H9 (cell line): ENCODE data around the gene SHOC1. TPM values are rescaled to one million over a fixed set of nuclear protein-coding genes. Genes with fewer than 3 reads are reported as not detected.

Source experiments
- DNase-seq: peaks from one replicate; pipeline ENCODE4 v3.0.0-alpha.2; 2017
- H2AFZ ChIP-seq: one replicate; pipeline ENCODE4 v1.6.1; 2013; ENCODE audit warnings: mild to moderate bottlenecking, low read length, control low read depth, moderate library complexity
- H2AK5ac ChIP-seq: 2 replicates; pipeline ENCODE4 v1.6.1; 2013; ENCODE audit warnings: low read length, control low read depth, mixed read lengths; ENCODE audit not compliant: insufficient read length
- H2BK120ac ChIP-seq: one replicate; pipeline ENCODE4 v1.6.1; 2013; ENCODE audit warnings: low read depth, mild to moderate bottlenecking, low read length, control low read depth, inconsistent platforms; ENCODE audit not compliant: poor library complexity, severe bottlenecking
- H2BK12ac ChIP-seq: 2 replicates; pipeline ENCODE4 v1.6.1; 2013; ENCODE audit warnings: low read length, control low read depth, mixed read lengths, low read depth; ENCODE audit not compliant: insufficient read length
- H2BK15ac ChIP-seq: 2 replicates; pipeline ENCODE4 v1.6.1; 2013; ENCODE audit warnings: low read depth, low read length, control low read depth
- H2BK20ac ChIP-seq: one replicate; pipeline ENCODE4 v1.6.1; 2013; ENCODE audit warnings: low read depth, mild to moderate bottlenecking, low read length, control low read depth, inconsistent platforms; ENCODE audit not compliant: poor library complexity, severe bottlenecking
- H2BK5ac ChIP-seq: 2 replicates; pipeline ENCODE4 v1.6.1; 2013; ENCODE audit warnings: low read length, control low read depth, mixed read lengths; ENCODE audit not compliant: insufficient read length
- H3K14ac ChIP-seq: 2 replicates; pipeline ENCODE4 v1.6.1; 2013; ENCODE audit warnings: low read length, control low read depth; ENCODE audit not compliant: insufficient read depth
- H3K18ac ChIP-seq: 2 replicates; pipeline ENCODE4 v1.6.1; 2013; ENCODE audit warnings: low read depth, mild to moderate bottlenecking, mixed read lengths, low read length, control low read depth; ENCODE audit not compliant: insufficient read length
- H3K23ac ChIP-seq: 2 replicates; pipeline ENCODE4 v1.6.1; 2013; ENCODE audit warnings: low read length, control low read depth, mixed read lengths, low read depth; ENCODE audit not compliant: insufficient read length
- H3K23me2 ChIP-seq: 2 replicates; pipeline ENCODE4 v1.6.1; 2013; ENCODE audit warnings: low read depth, mild to moderate bottlenecking, mixed read lengths, low read length, control low read depth; ENCODE audit not compliant: insufficient read length, poor library complexity, severe bottlenecking
- H3K27ac ChIP-seq: 2 replicates; pipeline ENCODE4 v1.5.1; 2013; ENCODE audit warnings: low read length, control low read depth, mixed read lengths, low read depth; ENCODE audit not compliant: insufficient read length
- H3K27me3 ChIP-seq: 2 replicates; pipeline ENCODE4 v1.6.1; 2013; ENCODE audit warnings: low read length, control low read depth, inconsistent platforms; ENCODE audit not compliant: insufficient read depth
- H3K4ac ChIP-seq: 2 replicates; pipeline ENCODE4 v1.6.1; 2013; ENCODE audit warnings: low read depth, mild to moderate bottlenecking, control low read depth, inconsistent platforms, low read length, moderate library complexity
- H3K4me1 ChIP-seq: 2 replicates; pipeline ENCODE4 v1.6.1; 2013; ENCODE audit warnings: low read length, control low read depth, inconsistent platforms; ENCODE audit not compliant: insufficient read depth
- H3K4me2 ChIP-seq: 2 replicates; pipeline ENCODE4 v1.6.1; 2013; ENCODE audit warnings: low read length, control low read depth, mixed read lengths; ENCODE audit not compliant: insufficient read length, insufficient read depth
- H3K56ac ChIP-seq: 2 replicates; pipeline ENCODE4 v1.6.1; 2013; ENCODE audit warnings: low read depth, mild to moderate bottlenecking, mixed read lengths, low read length, control low read depth; ENCODE audit not compliant: insufficient read length
- H3K79me1 ChIP-seq: 2 replicates; pipeline ENCODE4 v1.6.1; 2013; ENCODE audit warnings: low read depth, mild to moderate bottlenecking, moderate library complexity, low read length, control low read depth, inconsistent platforms; ENCODE audit not compliant: insufficient read depth, poor library complexity, severe bottlenecking
- H3K79me2 ChIP-seq: 2 replicates; pipeline ENCODE4 v1.6.1; 2013; ENCODE audit warnings: low read length, control low read depth, inconsistent platforms; ENCODE audit not compliant: insufficient read depth
- H3K9ac ChIP-seq: 2 replicates; pipeline ENCODE4 v1.6.1; 2013; ENCODE audit warnings: low read length, control low read depth, mixed read lengths; ENCODE audit not compliant: insufficient read length; ENCODE audit errors: extremely low read depth
- H3K9me3 ChIP-seq: one replicate; pipeline ENCODE4 v1.6.1; 2013; ENCODE audit warnings: low read depth, low read length, inconsistent platforms; ENCODE audit not compliant: control insufficient read depth
- H3T11ph ChIP-seq: one replicate; pipeline ENCODE4 v1.6.1; 2013; ENCODE audit warnings: mild to moderate bottlenecking, low read length, control low read depth, inconsistent platforms
- H4K20me1 ChIP-seq: one replicate; pipeline ENCODE4 v1.6.1; 2013; ENCODE audit not compliant: control insufficient read depth, insufficient read length, insufficient read depth
- H4K5ac ChIP-seq: 2 replicates; pipeline ENCODE4 v1.6.1; 2013; ENCODE audit warnings: low read depth, mild to moderate bottlenecking, mixed read lengths, low read length, control low read depth; ENCODE audit not compliant: insufficient read length
- H4K8ac ChIP-seq: replicated peaks from 2 replicates; pipeline ENCODE4 v1.6.1; 2013; ENCODE audit warnings: low read length, control low read depth, mixed read lengths, low read depth; ENCODE audit not compliant: insufficient read length
- H4K91ac ChIP-seq: 2 replicates; pipeline ENCODE4 v1.6.1; 2013; ENCODE audit warnings: low read depth, mild to moderate bottlenecking, moderate library complexity, mixed read lengths, low read length, control low read depth; ENCODE audit not compliant: insufficient read length
- H3K27ac Mint-ChIP-seq, 3 experiments: 2 replicates in 2 of 3; 3 replicates in 1 of 3; pipeline ENCODE4 v1.8.0; 2020 to 2021; ENCODE audit warnings: mixed read lengths in 3 of 3, mild to moderate bottlenecking in 1 of 3, moderate library complexity in 1 of 3
- H3K27me3 Mint-ChIP-seq: 2 replicates; pipeline ENCODE4 v1.8.0; 2021; ENCODE audit warnings: low read depth, mild to moderate bottlenecking, moderate library complexity, mixed read lengths
- H3K36me3 Mint-ChIP-seq, 3 experiments: 2 replicates in 2 of 3; 3 replicates in 1 of 3; pipeline ENCODE4 v1.8.0; 2020 to 2021; ENCODE audit warnings: low read depth in 3 of 3, mixed read lengths in 3 of 3; ENCODE audit not compliant: insufficient read depth in 1 of 3
- H3K4me1 Mint-ChIP-seq, 2 experiments: 2 replicates each; pipeline ENCODE4 v1.8.0; 2020; ENCODE audit warnings: mixed read lengths in 2 of 2
- H3K4me3 Mint-ChIP-seq, 2 experiments: 2 replicates in 1 of 2; 3 replicates in 1 of 2; pipeline ENCODE4 v1.8.0; 2020 to 2021; ENCODE audit warnings: mild to moderate bottlenecking in 2 of 2, mixed read lengths in 2 of 2, moderate library complexity in 1 of 2
- H3K9me3 Mint-ChIP-seq, 2 experiments: 2 replicates in 1 of 2; 3 replicates in 1 of 2; pipeline ENCODE4 v1.8.0; 2020; ENCODE audit warnings: mild to moderate bottlenecking in 2 of 2, mixed read lengths in 2 of 2, moderate library complexity in 1 of 2
- WGBS: extraction: QIAGEN DNeasy Blood & Tissue Kit; methylation state at CpG from one replicate; pipeline ENCODE4 v1.1.7; 2013; ENCODE audit warnings: missing lambda C conversion rate, low lambda C conversion rate, mixed read lengths; ENCODE audit not compliant: insufficient read length; ENCODE audit errors: extremely low coverage; 5-methylcytosine and 5-hydroxymethylcytosine counted together
- total RNA-seq: library from RNA; stranded (reverse); gene quantifications from 2 replicates; pipeline ENCODE4 v1.2.1, GENCODE V29; 2021
- TF ChIP-seq, protein P1 (sequence below): fragments of 200-600 bp; sonication (generic); conservative IDR thresholded peaks from 3 replicates; pipeline ENCODE4 v1.8.0; 2021; ENCODE audit warnings: antibody characterized with exemption, mild to moderate bottlenecking

SHOC1 gene
- total RNA-seq, 1 experiment from 2014 or later, result not detected

DNA sequence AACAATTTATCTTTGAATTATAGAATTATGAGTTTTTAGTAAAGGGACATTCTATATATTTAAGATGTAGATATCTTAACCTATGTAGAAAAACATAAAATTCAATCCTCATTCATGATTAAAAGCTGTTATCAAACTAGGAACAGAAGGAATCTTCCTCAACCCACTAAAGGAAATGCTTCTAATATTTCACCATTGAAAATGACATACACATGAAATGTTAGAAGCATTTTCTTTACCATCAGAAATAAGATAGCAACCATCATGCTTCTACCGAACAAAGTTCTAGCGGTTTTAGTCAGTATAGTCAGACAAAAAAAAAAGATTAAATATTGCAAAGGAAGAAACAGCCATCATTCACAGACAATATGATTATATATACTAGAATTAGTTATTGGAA is 32.2 kb downstream of the SHOC1 start:
- H3K4ac ChIP-seq, result no peak overlapping the region
- H2BK15ac ChIP-seq, result no peak overlapping the region
- no peak overlapping the region for H4K5ac ChIP-seq
- DNase-seq, result no peak
- no peak overlapping the region for H2AK5ac ChIP-seq
- no peaks in the 10 kb centered on the region for H3K27me3 Mint-ChIP-seq
- no peak overlapping the region for H4K91ac ChIP-seq
- no peak overlapping the region for H2BK5ac ChIP-seq
- H3K23me2 ChIP-seq, result no peaks in the 10 kb centered on the region
- no peak overlapping the region for H3K27ac Mint-ChIP-seq
- H2BK12ac ChIP-seq, result no peak overlapping the region
- H3K4me2 ChIP-seq, result no peak overlapping the region
- H4K8ac ChIP-seq, result no peak overlapping the region
- H2BK20ac ChIP-seq, result no peak overlapping the region
- H3T11ph ChIP-seq, result no peak overlapping the region
- H3K79me2 ChIP-seq, result no peaks in the 10 kb centered on the region
- no peak overlapping the region for H3K27ac ChIP-seq
- H2BK120ac ChIP-seq, result no peak overlapping the region
- H3K4me1 ChIP-seq, result no peaks in the 10 kb centered on the region
- H3K36me3 Mint-ChIP-seq, result peaks cover 5 to 9% (median 6%) of the 10 kb centered on the region in 3 experiments; a peak in 5 of 7 replicates
- WGBS, result no CpG with 5 or more reads among the region's 2 CpGs
- H3K9me3 ChIP-seq, result no peaks in the 10 kb centered on the region
- no peaks in the 10 kb centered on the region for H3K79me1 ChIP-seq
- H2AFZ ChIP-seq, result no peak overlapping the region
- no peak overlapping the region for H3K23ac ChIP-seq
- H3K9ac ChIP-seq, result no peak overlapping the region
- no peak overlapping the region for H3K18ac ChIP-seq
- no peak overlapping the region for H3K4me3 Mint-ChIP-seq
- H3K56ac ChIP-seq, result no peak overlapping the region
- no peak overlapping the region for H3K14ac ChIP-seq
- H3K27me3 ChIP-seq, result no peaks in the 10 kb centered on the region
- no peaks in the 10 kb centered on the region for H4K20me1 ChIP-seq
- H3K9me3 Mint-ChIP-seq, result peaks cover 11 to 16% of the 10 kb centered on the region in 2 experiments; a peak in 4 of 5 replicates
- TF ChIP-seq, protein P1, sequence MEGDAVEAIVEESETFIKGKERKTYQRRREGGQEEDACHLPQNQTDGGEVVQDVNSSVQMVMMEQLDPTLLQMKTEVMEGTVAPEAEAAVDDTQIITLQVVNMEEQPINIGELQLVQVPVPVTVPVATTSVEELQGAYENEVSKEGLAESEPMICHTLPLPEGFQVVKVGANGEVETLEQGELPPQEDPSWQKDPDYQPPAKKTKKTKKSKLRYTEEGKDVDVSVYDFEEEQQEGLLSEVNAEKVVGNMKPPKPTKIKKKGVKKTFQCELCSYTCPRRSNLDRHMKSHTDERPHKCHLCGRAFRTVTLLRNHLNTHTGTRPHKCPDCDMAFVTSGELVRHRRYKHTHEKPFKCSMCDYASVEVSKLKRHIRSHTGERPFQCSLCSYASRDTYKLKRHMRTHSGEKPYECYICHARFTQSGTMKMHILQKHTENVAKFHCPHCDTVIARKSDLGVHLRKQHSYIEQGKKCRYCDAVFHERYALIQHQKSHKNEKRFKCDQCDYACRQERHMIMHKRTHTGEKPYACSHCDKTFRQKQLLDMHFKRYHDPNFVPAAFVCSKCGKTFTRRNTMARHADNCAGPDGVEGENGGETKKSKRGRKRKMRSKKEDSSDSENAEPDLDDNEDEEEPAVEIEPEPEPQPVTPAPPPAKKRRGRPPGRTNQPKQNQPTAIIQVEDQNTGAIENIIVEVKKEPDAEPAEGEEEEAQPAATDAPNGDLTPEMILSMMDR, result no peak
- no peaks in the 10 kb centered on the region; a peak in 1 of 4 replicates for H3K4me1 Mint-ChIP-seq
